ENCODE measurements around the gene IDH3B. TPM values are rescaled to one million over a fixed set of nuclear protein-coding genes. Genes with fewer than 3 reads are reported as not detected.
A peak's percentile ranks its signal among the peaks of the same experiment; 100 is the strongest.

Gene IDH3B
- 77.0 and 86.0 TPM in 2 replicates for total RNA-seq
- 98.2 and 130 TPM in 2 replicates for polyA plus RNA-seq
- polyA plus RNA-seq (2012) = 72.3 and 106 TPM in 2 replicates
- 95.5 and 145 TPM in 2 replicates for polyA minus RNA-seq (ENCODE audit: low replicate concordance)

DNA sequence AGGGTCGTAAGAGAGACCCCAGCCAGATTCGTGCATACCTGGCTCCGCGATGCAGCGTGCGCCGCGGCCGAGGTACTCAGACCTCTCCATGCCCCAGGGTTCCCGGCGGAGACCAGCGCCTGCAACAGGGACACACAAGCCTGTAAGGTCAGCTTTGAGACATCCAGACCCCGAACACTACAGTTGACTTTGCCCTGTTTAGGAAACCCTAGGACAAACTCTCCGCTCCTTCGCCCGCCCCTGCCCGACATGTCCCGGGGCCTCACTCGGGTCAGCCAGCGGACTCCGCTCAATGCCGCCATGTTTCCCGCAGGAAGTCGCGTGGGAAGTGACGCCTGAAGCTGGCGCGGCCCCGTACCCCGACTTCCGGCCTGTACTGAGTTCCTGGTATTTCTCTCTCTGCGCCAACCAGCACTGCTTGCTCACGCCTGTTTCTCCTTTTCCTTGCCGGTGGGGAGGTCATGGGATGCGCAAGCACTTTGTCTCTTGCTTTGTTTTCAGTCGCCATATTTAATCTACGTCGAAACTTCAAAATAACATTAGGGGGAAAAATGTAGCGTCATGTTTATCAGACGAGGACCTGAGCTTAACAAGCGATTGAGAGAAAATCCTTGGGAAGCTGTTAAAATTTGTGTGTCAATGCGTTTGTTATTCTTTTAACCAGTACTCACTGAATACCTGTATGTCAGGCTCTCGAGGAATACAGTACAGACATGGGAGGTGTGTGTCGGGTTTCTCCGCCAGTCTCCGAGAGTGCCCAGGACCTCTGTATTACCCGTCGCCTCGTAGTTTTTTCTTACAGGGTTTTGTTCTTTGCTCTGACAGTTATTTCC, at the start of gene IDH3B:
Gene IDH3B, minus strand, starts transcription at position 330 of the 833 bp plus-strand sequence. Its CDS starts 28 bp downstream, at position 302.
- Histone ChIP-seq H3K27ac (ENCODE audit: insufficient read depth, low read length) (peak within 1 kb of the TSS; percentile 93), H3K9ac (ENCODE audit: insufficient read depth, low read length) (peak within 1 kb of the TSS; percentile 89), H3K36me3 (ENCODE audit: control insufficient read depth, insufficient read depth, low read length) (peaks cover 7% of the 10 kb centered on the region), H3K4me3 (replicated peaks in 1 of 4; ENCODE audit: control extremely low read depth in 1 of 4, insufficient read depth in 1 of 4, low read depth in 3 of 4, low read length in 4 of 4) (peak within 1 kb of the TSS; percentile 71 to 98 (median 86)), H3K27me3 (ENCODE audit: control insufficient read depth, insufficient read depth, low read length) (peaks cover 4% of the 10 kb centered on the region), H2AFZ (ENCODE audit: low read length) (peak within 1 kb of the TSS; percentile 84), H3K9me3 (ENCODE audit: control insufficient read depth, insufficient read depth, low read depth, low read length) (no peaks in the 10 kb centered on the region), H3K4me2 (ENCODE audit: extremely low read depth, insufficient read depth, low read length) (peak within 1 kb of the TSS; percentile 97), H3K4me1 (ENCODE audit: control insufficient read depth, extremely low read depth, insufficient read depth, low read length) (no peaks in the 10 kb centered on the region), H3K79me2 (ENCODE audit: control insufficient read depth, insufficient read depth, low read length) (peaks cover 10% of the 10 kb centered on the region), H4K20me1 (ENCODE audit: control insufficient read depth, extremely low read depth, insufficient read depth, low read length) (no peaks in the 10 kb centered on the region)
- TF ChIP-seq, protein P1, sequence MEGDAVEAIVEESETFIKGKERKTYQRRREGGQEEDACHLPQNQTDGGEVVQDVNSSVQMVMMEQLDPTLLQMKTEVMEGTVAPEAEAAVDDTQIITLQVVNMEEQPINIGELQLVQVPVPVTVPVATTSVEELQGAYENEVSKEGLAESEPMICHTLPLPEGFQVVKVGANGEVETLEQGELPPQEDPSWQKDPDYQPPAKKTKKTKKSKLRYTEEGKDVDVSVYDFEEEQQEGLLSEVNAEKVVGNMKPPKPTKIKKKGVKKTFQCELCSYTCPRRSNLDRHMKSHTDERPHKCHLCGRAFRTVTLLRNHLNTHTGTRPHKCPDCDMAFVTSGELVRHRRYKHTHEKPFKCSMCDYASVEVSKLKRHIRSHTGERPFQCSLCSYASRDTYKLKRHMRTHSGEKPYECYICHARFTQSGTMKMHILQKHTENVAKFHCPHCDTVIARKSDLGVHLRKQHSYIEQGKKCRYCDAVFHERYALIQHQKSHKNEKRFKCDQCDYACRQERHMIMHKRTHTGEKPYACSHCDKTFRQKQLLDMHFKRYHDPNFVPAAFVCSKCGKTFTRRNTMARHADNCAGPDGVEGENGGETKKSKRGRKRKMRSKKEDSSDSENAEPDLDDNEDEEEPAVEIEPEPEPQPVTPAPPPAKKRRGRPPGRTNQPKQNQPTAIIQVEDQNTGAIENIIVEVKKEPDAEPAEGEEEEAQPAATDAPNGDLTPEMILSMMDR (conservative IDR thresholded peaks at IDR 0.05 in 1 of 2, IDR thresholded peaks at IDR 0.05 in 1 of 2; ENCODE audit: low read depth in 1 of 2, low read length in 2 of 2) = no peak
- TF ChIP-seq EZH2 (IDR thresholded peaks at IDR 0.05; ENCODE audit: low read length, missing control alignments) = no peak
- peak; percentile 93 for DNase-seq (ENCODE audit: low read depth in 2 of 2)

DNA sequence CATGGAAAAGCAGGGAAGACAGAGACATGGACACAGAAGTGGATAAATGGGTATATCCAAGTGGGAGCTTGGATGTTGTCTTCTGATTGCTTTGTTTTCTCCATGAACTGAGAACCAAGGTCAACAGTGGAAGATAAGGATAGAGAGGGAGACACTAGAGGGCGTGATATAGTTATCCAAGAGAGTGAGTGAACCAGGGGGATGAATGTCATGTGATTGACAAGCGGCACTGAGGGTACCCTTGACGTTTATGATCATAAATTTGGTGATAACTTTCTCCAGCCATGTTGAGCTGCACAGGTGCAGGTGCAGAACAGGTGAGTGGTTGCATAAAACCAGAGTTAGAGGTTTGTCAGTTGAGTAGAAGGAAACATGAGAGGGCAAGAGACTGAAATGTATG, 49.3 kb upstream of the IDH3B start:
- Histone ChIP-seq H3K4me3 (replicated peaks in 1 of 4; ENCODE audit: control extremely low read depth in 1 of 4, insufficient read depth in 1 of 4, low read depth in 3 of 4, low read length in 4 of 4) (no peak overlapping the region), H3K36me3 (ENCODE audit: control insufficient read depth, insufficient read depth, low read length) (no peaks in the 10 kb centered on the region), H3K27me3 (ENCODE audit: control insufficient read depth, insufficient read depth, low read length) (peaks cover 3% of the 10 kb centered on the region), H3K27ac (ENCODE audit: insufficient read depth, low read length) (no peak overlapping the region), H3K4me2 (ENCODE audit: extremely low read depth, insufficient read depth, low read length) (no peak overlapping the region), H3K9ac (ENCODE audit: insufficient read depth, low read length) (no peak overlapping the region), H3K9me3 (ENCODE audit: control insufficient read depth, insufficient read depth, low read depth, low read length) (no peaks in the 10 kb centered on the region), H2AFZ (ENCODE audit: low read length) (no peak overlapping the region), H4K20me1 (ENCODE audit: control insufficient read depth, extremely low read depth, insufficient read depth, low read length) (no peaks in the 10 kb centered on the region), H3K79me2 (ENCODE audit: control insufficient read depth, insufficient read depth, low read length) (no peaks in the 10 kb centered on the region), H3K4me1 (ENCODE audit: control insufficient read depth, extremely low read depth, insufficient read depth, low read length) (no peaks in the 10 kb centered on the region)
- no peak for DNase-seq (ENCODE audit: low read depth in 2 of 2)
- no peak for TF ChIP-seq EZH2 (IDR thresholded peaks at IDR 0.05; ENCODE audit: low read length, missing control alignments)
- TF ChIP-seq, protein P1 (conservative IDR thresholded peaks at IDR 0.05 in 1 of 2, IDR thresholded peaks at IDR 0.05 in 1 of 2; ENCODE audit: low read depth in 1 of 2, low read length in 2 of 2) = peak in 1 of 2 donors; percentile 23

DNA sequence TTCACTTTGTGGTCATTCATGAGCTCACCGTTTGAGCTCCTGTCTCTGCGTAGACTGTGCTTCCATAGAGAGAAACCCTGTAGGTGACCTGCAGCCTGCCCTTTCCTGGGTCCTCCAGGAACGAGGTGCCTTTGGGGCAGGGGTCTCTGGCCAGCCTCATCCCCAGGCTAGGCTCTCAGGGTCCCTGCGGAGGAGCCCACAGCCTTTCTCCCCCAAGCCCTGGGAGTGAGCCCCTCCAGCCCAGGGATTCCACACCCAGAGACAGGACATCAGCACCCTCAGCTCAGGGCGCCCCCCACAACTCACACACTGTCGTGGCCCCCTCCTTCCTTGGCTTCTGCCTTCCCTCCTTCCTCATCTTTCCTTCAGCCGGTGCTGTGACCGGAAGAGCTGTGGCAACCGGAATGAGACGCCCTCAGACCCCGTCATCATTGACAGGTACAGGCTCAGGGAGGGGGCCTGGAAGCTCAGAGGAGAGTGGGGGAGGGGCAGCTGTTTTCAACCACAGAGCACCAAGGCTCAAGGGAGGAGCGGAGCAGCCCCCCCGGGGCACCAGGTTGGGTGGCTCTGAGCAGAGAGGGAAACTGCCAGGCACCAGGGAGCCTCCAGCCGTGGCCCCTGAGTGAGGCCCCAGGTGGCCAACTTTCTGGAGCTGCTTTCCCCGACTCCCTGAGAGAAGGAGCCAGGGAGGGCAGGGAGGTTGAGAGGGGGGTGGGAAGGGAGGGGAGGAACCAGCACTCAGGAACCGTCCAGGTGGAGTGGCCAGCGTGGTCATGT, 45.4 kb upstream of the IDH3B start:
- H2AFZ ChIP-seq (ENCODE audit: low read length) = no peak overlapping the region
- no peak overlapping the region for H3K9ac ChIP-seq (ENCODE audit: insufficient read depth, low read length)
- H3K79me2 ChIP-seq (ENCODE audit: control insufficient read depth, insufficient read depth, low read length) = no peaks in the 10 kb centered on the region
- H4K20me1 ChIP-seq (ENCODE audit: control insufficient read depth, extremely low read depth, insufficient read depth, low read length) = no peaks in the 10 kb centered on the region
- DNase-seq (ENCODE audit: low read depth in 2 of 2) = no peak
- H3K4me2 ChIP-seq (ENCODE audit: extremely low read depth, insufficient read depth, low read length) = no peak overlapping the region
- no peaks in the 10 kb centered on the region for H3K9me3 ChIP-seq (ENCODE audit: control insufficient read depth, insufficient read depth, low read depth, low read length)
- no peak overlapping the region for H3K4me3 ChIP-seq (replicated peaks in 1 of 4; ENCODE audit: control extremely low read depth in 1 of 4, insufficient read depth in 1 of 4, low read depth in 3 of 4, low read length in 4 of 4)
- no peak overlapping the region for H3K27ac ChIP-seq (ENCODE audit: insufficient read depth, low read length)
- peaks cover 3% of the 10 kb centered on the region for H3K27me3 ChIP-seq (ENCODE audit: control insufficient read depth, insufficient read depth, low read length)
- TF ChIP-seq, protein P1 (conservative IDR thresholded peaks at IDR 0.05 in 1 of 2, IDR thresholded peaks at IDR 0.05 in 1 of 2; ENCODE audit: low read depth in 1 of 2, low read length in 2 of 2) = no peak
- no peak for TF ChIP-seq EZH2 (IDR thresholded peaks at IDR 0.05; ENCODE audit: low read length, missing control alignments)
- H3K4me1 ChIP-seq (ENCODE audit: control insufficient read depth, extremely low read depth, insufficient read depth, low read length) = no peaks in the 10 kb centered on the region
- H3K36me3 ChIP-seq (ENCODE audit: control insufficient read depth, insufficient read depth, low read length) = no peaks in the 10 kb centered on the region

All from fibroblast of lung (primary cell).